ENCODE measurements around the gene GIT2. TPM values are rescaled to one million over a fixed set of nuclear protein-coding genes. Genes with fewer than 3 reads are reported as not detected.

GIT2 gene
- total and polyA plus RNA-seq, 2 experiments from 2014 or later = 21.5 to 22.4 TPM

DNA sequence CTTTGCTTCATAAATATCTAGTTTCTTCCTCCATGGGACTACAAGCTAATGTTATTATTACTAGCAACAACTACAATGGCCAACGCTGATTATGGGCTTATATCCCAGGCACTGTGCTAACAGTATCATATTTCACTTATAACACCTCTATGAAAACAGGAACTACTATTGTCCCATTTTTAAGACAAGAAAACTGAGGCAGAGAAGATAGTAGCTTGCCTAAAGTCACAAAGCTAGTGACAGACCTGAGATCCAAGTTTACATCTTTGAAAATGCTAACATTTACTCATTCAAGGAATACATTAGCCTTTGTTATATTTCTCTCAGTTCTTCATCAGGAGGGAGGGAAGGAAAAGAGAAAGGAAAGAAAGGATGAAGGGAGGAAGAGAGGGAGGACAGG, 32.8 kb downstream of the GIT2 start:
- Histone ChIP-seq H3K27ac (no peak overlapping the region), H2AFZ (no peak overlapping the region), H4K20me1 (ENCODE audit: insufficient read depth, poor library complexity, severe bottlenecking) (no peaks in the 10 kb centered on the region), H3K9me3 (ENCODE audit: low read depth) (no peaks in the 10 kb centered on the region), H3K36me3 (replicated peaks; ENCODE audit: insufficient read depth, low read depth) (no peaks in the 10 kb centered on the region), H3K9me2 (replicated peaks; ENCODE audit: insufficient read depth) (no peaks in the 10 kb centered on the region), H3K4me3 (no peak overlapping the region), H3K79me2 (no peaks in the 10 kb centered on the region), H3K4me2 (no peak overlapping the region), H3K27me3 (no peaks in the 10 kb centered on the region), H3K4me1 (ENCODE audit: insufficient read depth) (no peaks in the 10 kb centered on the region)
- TF ChIP-seq CTCF (IDR thresholded peaks at IDR 0.05; ENCODE audit: poor library complexity) (no peak), EZH2 (IDR thresholded peaks at IDR 0.05; ENCODE audit: borderline replicate concordance) (no peak), EZH2phosphoT487 (IDR thresholded peaks at IDR 0.05; ENCODE audit: low read depth, severe bottlenecking, unreplicated experiment) (no peak)
- no peak for DNase-seq (ENCODE audit: low spot score)
- WGBS (ENCODE audit: low lambda C conversion rate, missing lambda C conversion rate) = 91% methylated on average over 1 of the region's 1 CpG

DNA sequence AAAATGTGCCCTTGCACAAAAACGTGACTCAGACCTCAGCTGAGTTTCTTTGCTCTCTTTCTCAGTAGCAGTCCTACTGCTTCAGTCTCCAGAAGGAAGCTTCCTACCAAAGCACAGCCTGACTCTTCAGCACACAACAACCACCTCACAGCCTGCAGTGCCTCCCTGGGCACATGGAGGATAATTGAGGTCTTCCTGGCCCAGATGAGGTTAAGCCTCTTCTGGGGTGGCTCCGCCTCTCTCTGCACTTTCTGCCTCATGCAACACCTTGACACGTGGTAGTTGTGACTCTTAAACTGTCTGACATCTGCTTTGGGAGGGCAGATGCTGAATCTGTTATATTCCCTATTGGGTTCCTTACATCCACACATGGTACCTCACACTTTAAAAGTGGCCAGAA, 33.8 kb downstream of the GIT2 start:
- H4K20me1 ChIP-seq (ENCODE audit: insufficient read depth, poor library complexity, severe bottlenecking) = no peaks in the 10 kb centered on the region
- 71% methylated on average over 3 of the region's 3 CpGs for WGBS (ENCODE audit: low lambda C conversion rate, missing lambda C conversion rate)
- no peak for DNase-seq (ENCODE audit: low spot score)
- no peak for TF ChIP-seq CTCF (IDR thresholded peaks at IDR 0.05; ENCODE audit: poor library complexity)
- no peak for TF ChIP-seq EZH2phosphoT487 (IDR thresholded peaks at IDR 0.05; ENCODE audit: low read depth, severe bottlenecking, unreplicated experiment)
- TF ChIP-seq EZH2 (IDR thresholded peaks at IDR 0.05; ENCODE audit: borderline replicate concordance) = no peak
- H3K36me3 ChIP-seq (replicated peaks; ENCODE audit: insufficient read depth, low read depth) = no peaks in the 10 kb centered on the region
- no peaks in the 10 kb centered on the region for H3K79me2 ChIP-seq
- H3K4me1 ChIP-seq (ENCODE audit: insufficient read depth) = no peaks in the 10 kb centered on the region
- no peaks in the 10 kb centered on the region for H3K9me3 ChIP-seq (ENCODE audit: low read depth)
- no peak overlapping the region for H2AFZ ChIP-seq
- no peak overlapping the region for H3K4me3 ChIP-seq
- no peaks in the 10 kb centered on the region for H3K27me3 ChIP-seq
- H3K9me2 ChIP-seq (replicated peaks; ENCODE audit: insufficient read depth) = no peaks in the 10 kb centered on the region
- no peak overlapping the region for H3K27ac ChIP-seq
- H3K4me2 ChIP-seq = no peak overlapping the region

DNA sequence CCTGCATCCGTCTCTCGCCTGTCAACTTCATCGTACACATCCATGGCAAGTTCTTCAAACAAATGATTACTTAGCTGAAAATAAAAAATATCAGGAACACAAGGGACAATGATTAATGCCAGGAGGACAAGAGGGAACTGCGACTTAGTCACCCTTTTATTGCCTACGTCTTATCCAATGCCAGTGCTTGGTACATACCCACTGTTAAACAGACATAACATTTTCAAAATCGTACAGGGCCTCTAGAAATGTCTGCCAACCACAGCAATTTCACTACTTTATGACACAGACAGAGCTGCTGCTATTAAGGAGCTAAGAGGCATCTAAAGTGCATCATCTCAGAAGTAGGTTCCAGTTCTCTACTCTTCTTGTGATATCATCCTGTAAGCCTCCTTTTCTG, 34.6 kb downstream of the GIT2 start:
- Histone ChIP-seq H3K4me3 (no peak overlapping the region), H3K9me2 (replicated peaks; ENCODE audit: insufficient read depth) (no peaks in the 10 kb centered on the region), H3K79me2 (no peaks in the 10 kb centered on the region), H3K4me1 (ENCODE audit: insufficient read depth) (no peaks in the 10 kb centered on the region), H3K36me3 (replicated peaks; ENCODE audit: insufficient read depth, low read depth) (no peaks in the 10 kb centered on the region), H2AFZ (no peak overlapping the region), H3K27me3 (no peaks in the 10 kb centered on the region), H4K20me1 (ENCODE audit: insufficient read depth, poor library complexity, severe bottlenecking) (no peaks in the 10 kb centered on the region), H3K9me3 (ENCODE audit: low read depth) (no peaks in the 10 kb centered on the region), H3K4me2 (no peak overlapping the region), H3K27ac (no peak overlapping the region)
- no peak for DNase-seq (ENCODE audit: low spot score)
- 91% methylated on average over 6 of the region's 6 CpGs for WGBS (ENCODE audit: low lambda C conversion rate, missing lambda C conversion rate)
- TF ChIP-seq EZH2phosphoT487 (IDR thresholded peaks at IDR 0.05; ENCODE audit: low read depth, severe bottlenecking, unreplicated experiment) (no peak), CTCF (IDR thresholded peaks at IDR 0.05; ENCODE audit: poor library complexity) (no peak)

- no peaks in the 10 kb centered on the region for H3K9me3 ChIP-seq (ENCODE audit: low read depth)
- H3K27ac ChIP-seq = no peak overlapping the region
- H3K4me2 ChIP-seq = no peak overlapping the region
- no peaks in the 10 kb centered on the region for H3K4me1 ChIP-seq (ENCODE audit: insufficient read depth)
- H4K20me1 ChIP-seq (ENCODE audit: insufficient read depth, poor library complexity, severe bottlenecking) = no peaks in the 10 kb centered on the region
- no peaks in the 10 kb centered on the region for H3K27me3 ChIP-seq
- no peaks in the 10 kb centered on the region for H3K9me2 ChIP-seq (replicated peaks; ENCODE audit: insufficient read depth)
- H2AFZ ChIP-seq = no peak overlapping the region
- no peaks in the 10 kb centered on the region for H3K79me2 ChIP-seq
- H3K36me3 ChIP-seq (replicated peaks; ENCODE audit: insufficient read depth, low read depth) = no peaks in the 10 kb centered on the region
- DNase-seq (ENCODE audit: low spot score) = no peak
- WGBS (ENCODE audit: low lambda C conversion rate, missing lambda C conversion rate) = 91% methylated on average over 14 of the region's 14 CpGs
- TF ChIP-seq CTCF (IDR thresholded peaks at IDR 0.05; ENCODE audit: poor library complexity) = no peak
- no peak for TF ChIP-seq EZH2phosphoT487 (IDR thresholded peaks at IDR 0.05; ENCODE audit: low read depth, severe bottlenecking, unreplicated experiment)
- TF ChIP-seq EZH2 (IDR thresholded peaks at IDR 0.05; ENCODE audit: borderline replicate concordance) = no peak
- H3K4me3 ChIP-seq = no peak overlapping the region
These were observed 35.0 kb downstream of the GIT2 start for GRCh38 chr12:109961201-109961600.

Measured in hepatocyte (in vitro differentiated cells).